Duodenal mucosa (tissue), 2 donors: ENCODE data around the gene DOLPP1.
"Not testable (repeated sequence)": the region's sequence is repeated elsewhere in the genome, so short reads cannot be mapped to it uniquely, and the experiment has no call there.

Experiments
- H3K27ac ChIP-seq: one replicate; pipeline ENCODE4 v1.7.0; 2013; ENCODE audit warnings: low read depth, low read length
- H3K27me3 ChIP-seq, 2 donors: one replicate each; pipeline ENCODE4 v1.7.0; 2013; ENCODE audit warnings: low read length in 2 of 2, control low read depth in 1 of 2; ENCODE audit not compliant: insufficient read depth in 2 of 2, control insufficient read depth in 1 of 2
- H3K36me3 ChIP-seq, 2 donors: one replicate each; pipeline ENCODE4 v1.7.0; 2013; ENCODE audit warnings: low read length in 2 of 2, control low read depth in 1 of 2; ENCODE audit not compliant: insufficient read depth in 2 of 2, control insufficient read depth in 1 of 2
- H3K4me1 ChIP-seq, 2 donors: one replicate each; pipeline ENCODE4 v1.7.0; 2013; ENCODE audit warnings: low read length in 2 of 2, control low read depth in 1 of 2; ENCODE audit not compliant: insufficient read depth in 2 of 2, control insufficient read depth in 1 of 2
- H3K4me3 ChIP-seq, 2 donors: one replicate each; pipeline ENCODE4 v1.7.0; 2013; ENCODE audit warnings: low read length in 2 of 2, low read depth in 1 of 2
- H3K9ac ChIP-seq, 2 donors: one replicate each; pipeline ENCODE4 v1.7.0; 2013; ENCODE audit warnings: low read length in 2 of 2, low read depth in 1 of 2
- H3K9me3 ChIP-seq, 2 donors: one replicate each; pipeline ENCODE4 v1.7.0; 2013; ENCODE audit warnings: low read length in 2 of 2, control low read depth in 1 of 2; ENCODE audit not compliant: control insufficient read depth in 1 of 2

Gene DOLPP1

GRCh38 chr9:129126749-129127618, 46.1 kb downstream of the DOLPP1 start:
- Histone ChIP-seq H3K36me3 (peaks cover 15 to 63% of the 10 kb centered on the region in 2 donors), H3K9me3 (no peaks in the 10 kb centered on the region), H3K9ac (no peak overlapping the region), H3K27ac (no peak overlapping the region), H3K4me3 (no peak overlapping the region), H3K27me3 (no peaks in the 10 kb centered on the region), H3K4me1 (peaks cover 0 to 8% of the 10 kb centered on the region in 2 donors)

- no peak overlapping the region for H3K4me3 ChIP-seq
- no peaks in the 10 kb centered on the region for H3K27me3 ChIP-seq
- peaks cover 18 to 61% of the 10 kb centered on the region in 2 donors for H3K36me3 ChIP-seq
- H3K9ac ChIP-seq, result no peak overlapping the region
- no peak overlapping the region for H3K27ac ChIP-seq
- peaks cover 0 to 8% of the 10 kb centered on the region in 2 donors for H3K4me1 ChIP-seq
- H3K9me3 ChIP-seq, result no peaks in the 10 kb centered on the region
These were observed 47.8 kb downstream of the DOLPP1 start for GRCh38 chr9:129128689-129129088.

GRCh38 chr9:129130271-129130670, 49.4 kb downstream of the DOLPP1 start:
- not testable (repeated sequence) for H3K27me3 ChIP-seq, H3K4me3 ChIP-seq, H3K27ac ChIP-seq, H3K9me3 ChIP-seq, H3K4me1 ChIP-seq, H3K9ac ChIP-seq
- peaks cover 20 to 58% of the 10 kb centered on the region in 2 donors for H3K36me3 ChIP-seq

DNA sequence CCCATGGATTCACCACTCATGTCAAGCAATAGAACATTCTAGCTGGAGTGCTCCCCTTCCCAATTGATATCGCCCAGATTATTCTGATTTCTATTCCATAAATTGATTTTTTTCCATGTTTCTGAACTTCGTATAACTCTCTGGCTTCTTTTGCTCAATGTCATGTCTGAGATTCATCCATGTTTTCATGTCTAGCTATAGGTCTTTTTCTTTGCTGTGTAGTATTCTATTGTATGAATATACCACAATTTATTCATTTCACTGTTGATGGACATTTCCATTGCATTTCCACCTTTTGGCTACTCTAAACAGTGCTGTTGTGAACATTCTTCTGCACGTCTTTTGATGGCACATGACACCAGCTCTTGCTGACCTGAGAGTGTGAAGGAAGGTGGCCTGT, 49.9 kb downstream of the DOLPP1 start:
- no peaks in the 10 kb centered on the region for H3K27me3 ChIP-seq
- no peak overlapping the region for H3K9ac ChIP-seq
- H3K4me3 ChIP-seq, result no peak overlapping the region
- peaks cover 20 to 62% of the 10 kb centered on the region in 2 donors for H3K36me3 ChIP-seq
- peaks cover 0 to 8% of the 10 kb centered on the region in 2 donors for H3K4me1 ChIP-seq
- H3K27ac ChIP-seq, result no peak overlapping the region
- no peaks in the 10 kb centered on the region for H3K9me3 ChIP-seq

DNA sequence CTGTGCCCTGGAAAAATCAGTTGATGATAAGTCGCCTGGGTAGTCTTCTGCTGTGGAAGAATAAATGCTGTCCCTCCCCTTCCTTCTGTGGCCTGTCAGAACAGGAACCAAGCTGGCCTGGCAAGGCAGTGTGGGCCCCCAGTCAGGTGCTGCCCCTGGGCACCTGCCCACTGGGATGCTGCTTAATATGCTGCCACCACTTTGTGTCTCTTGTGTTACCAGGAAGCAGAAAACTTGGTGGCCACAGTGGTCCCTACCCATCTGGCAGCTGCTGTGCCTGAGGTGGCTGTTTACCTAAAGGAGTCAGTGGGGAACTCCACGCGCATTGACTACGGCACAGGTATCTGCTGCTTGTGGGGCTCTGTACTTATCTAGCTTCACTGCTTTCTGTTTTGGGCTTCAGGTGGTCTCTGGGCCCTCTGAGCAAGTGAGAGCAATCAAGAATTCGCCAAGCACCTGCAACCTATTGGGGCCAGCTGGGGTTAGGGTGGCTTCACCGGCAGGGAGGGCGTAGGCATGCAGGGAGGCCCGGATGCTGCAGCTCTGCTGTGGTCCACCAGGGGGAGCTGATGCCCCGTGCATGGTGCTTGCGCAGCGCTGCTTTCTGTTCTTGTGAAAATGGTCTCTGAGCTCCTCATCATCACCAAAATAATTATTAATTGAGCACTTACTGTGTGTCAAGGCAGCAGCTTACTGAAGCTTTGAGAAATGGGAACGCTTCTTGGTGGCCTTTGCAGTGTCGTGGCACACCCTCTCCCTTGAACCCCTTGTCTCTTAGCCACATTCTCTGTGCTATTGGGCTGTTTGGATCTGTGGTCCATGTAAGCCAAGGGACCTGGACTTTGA, 50.6 kb downstream of the DOLPP1 start:
- Histone ChIP-seq H3K9ac (no peak overlapping the region), H3K4me1 (peaks cover 0 to 8% of the 10 kb centered on the region in 2 donors), H3K36me3 (peaks cover 23 to 68% of the 10 kb centered on the region in 2 donors), H3K27me3 (no peaks in the 10 kb centered on the region), H3K27ac (no peak overlapping the region), H3K4me3 (no peak overlapping the region), H3K9me3 (no peaks in the 10 kb centered on the region)

- Histone ChIP-seq H3K9ac (no peak overlapping the region), H3K36me3 (peaks cover 28 to 70% of the 10 kb centered on the region in 2 donors)
These were observed 52.2 kb downstream of the DOLPP1 start for GRCh38 chr9:129133082-129133481.

DNA sequence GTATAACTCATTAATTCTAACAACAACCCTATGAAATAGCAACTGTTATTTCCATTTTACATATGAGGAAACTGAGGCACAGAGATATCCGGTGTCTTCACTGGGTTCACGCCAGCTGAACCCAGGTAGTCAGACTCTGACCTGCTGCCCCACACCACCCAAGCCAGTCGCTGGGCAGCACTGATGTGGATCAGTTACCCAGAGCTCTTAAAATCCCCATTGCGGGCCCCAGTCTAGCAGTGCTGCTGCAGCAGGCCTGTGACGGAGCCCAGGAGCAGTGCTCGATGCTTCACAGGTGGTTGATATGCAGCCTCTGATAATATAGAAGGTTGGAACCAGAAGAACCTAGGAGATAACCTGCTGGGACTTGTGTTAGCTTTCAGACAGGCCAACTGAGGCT, 54.6 kb downstream of the DOLPP1 start:
- H3K4me1 ChIP-seq, result peaks cover 11 to 30% of the 10 kb centered on the region in 2 donors

More at GRCh38 chr9:129133082-129133481, 52.2 kb downstream of the DOLPP1 start:
- H3K27me3 ChIP-seq, result no peaks in the 10 kb centered on the region
- no peak overlapping the region for H3K4me3 ChIP-seq
- no peaks in the 10 kb centered on the region for H3K9me3 ChIP-seq
- H3K27ac ChIP-seq, result no peak overlapping the region
- peaks cover 0 to 10% of the 10 kb centered on the region in 2 donors for H3K4me1 ChIP-seq

DNA sequence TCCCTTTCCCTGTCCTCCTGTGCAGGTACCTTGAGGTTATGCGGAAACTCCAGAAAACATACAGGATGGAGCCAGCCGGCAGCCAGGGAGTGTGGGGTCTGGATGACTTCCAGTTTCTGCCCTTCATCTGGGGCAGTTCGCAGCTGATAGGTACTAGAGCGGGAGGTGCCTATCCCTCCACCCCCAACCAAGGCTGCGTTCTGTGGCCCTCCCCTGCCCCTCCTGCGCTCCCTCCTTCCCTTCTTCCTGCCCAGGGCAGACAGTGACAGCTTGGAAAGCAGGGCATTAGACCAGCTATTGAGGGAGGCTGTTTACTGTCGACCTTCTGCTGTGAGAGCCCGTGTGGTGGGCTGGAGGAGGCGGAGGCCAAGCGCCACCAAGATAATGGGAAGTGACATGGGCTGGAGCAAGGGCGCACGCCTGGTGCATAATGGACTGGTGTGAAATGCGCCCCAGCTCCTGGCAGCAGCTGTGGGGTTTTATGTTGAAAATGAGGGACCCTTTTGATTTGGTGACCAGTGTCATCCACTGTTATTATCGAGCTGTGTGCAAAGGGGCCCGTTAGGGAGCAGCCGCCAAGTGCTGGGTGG, 55.6 kb downstream of the DOLPP1 start:
- no peak overlapping the region for H3K27ac ChIP-seq
- no peak overlapping the region for H3K9ac ChIP-seq
- H3K4me3 ChIP-seq, result no peak overlapping the region
- H3K27me3 ChIP-seq, result no peaks in the 10 kb centered on the region
- H3K36me3 ChIP-seq, result peaks cover 22 to 52% of the 10 kb centered on the region in 2 donors
- no peaks in the 10 kb centered on the region for H3K9me3 ChIP-seq
- H3K4me1 ChIP-seq, result peaks cover 20 to 36% of the 10 kb centered on the region in 2 donors

More for the DNA sequence above, 54.6 kb downstream of the DOLPP1 start:
- H3K4me3 ChIP-seq, result no peak overlapping the region
- no peaks in the 10 kb centered on the region for H3K9me3 ChIP-seq
- no peak overlapping the region for H3K27ac ChIP-seq
- no peaks in the 10 kb centered on the region for H3K27me3 ChIP-seq
- peaks cover 22 to 62% of the 10 kb centered on the region in 2 donors for H3K36me3 ChIP-seq
- no peak overlapping the region for H3K9ac ChIP-seq

DNA sequence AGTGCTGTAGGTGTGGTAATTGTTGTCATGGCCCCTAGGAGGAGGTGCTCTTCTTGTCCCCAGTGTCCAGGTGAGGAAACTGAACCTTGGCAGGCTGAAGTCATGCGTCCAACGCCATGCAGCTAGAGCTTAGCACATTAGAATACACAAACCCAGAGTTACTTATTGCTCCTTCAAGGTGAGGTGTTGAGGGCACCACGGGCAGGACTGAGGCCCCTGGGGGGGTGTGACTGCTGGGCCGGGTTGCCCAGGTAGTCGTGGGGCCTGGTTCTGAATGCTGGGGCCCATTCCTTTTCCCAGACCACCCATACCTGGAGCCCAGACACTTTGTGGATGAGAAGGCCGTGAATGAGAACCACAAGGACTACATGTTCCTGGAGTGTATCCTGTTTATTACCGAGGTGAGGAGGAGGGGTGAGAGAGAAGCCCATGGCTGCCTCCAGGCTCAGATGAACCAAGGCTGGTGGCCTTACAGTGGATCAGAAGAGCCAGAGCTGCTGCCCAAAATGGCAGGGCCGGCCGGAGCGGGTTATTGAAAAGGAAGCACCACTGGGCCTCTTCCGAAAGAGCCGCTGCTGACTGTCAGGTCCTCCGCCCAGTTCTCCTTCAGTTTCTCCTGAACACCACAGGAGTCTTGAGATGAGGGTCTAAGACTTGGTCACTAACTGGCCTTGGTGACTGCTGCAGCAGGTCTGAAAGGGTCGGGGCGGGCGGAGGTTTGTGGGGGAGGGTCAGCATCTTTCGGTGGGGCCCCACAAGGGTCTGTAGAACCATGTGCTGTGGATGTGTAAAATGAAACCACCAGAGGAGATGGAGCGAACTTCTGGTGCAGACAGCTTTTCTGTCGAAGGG, 56.6 kb downstream of the DOLPP1 start:
- H3K9ac ChIP-seq, result no peak overlapping the region
- H3K27me3 ChIP-seq, result no peaks in the 10 kb centered on the region
- H3K27ac ChIP-seq, result peak overlapping the region; percentile 73
- H3K9me3 ChIP-seq, result no peaks in the 10 kb centered on the region
- H3K36me3 ChIP-seq, result peaks cover 22 to 52% of the 10 kb centered on the region in 2 donors
- H3K4me3 ChIP-seq, result no peak overlapping the region
- peaks cover 27 to 40% of the 10 kb centered on the region in 2 donors for H3K4me1 ChIP-seq
